GM18508 (cell line): ENCODE results near the gene ACTL10.
"Not testable (repeated sequence)": the region's sequence is repeated elsewhere in the genome, so short reads cannot be mapped to it uniquely, and the experiment has no call there.

Experiments used
- ATAC-seq: cut with Tn5 transposase; IDR thresholded peaks from one replicate; pipeline ENCODE4 v1.9.1; 2021; ENCODE audit warnings: moderate number of reproducible peaks; ENCODE audit not compliant: insufficient read depth, unreplicated experiment

The ACTL10 gene

DNA sequence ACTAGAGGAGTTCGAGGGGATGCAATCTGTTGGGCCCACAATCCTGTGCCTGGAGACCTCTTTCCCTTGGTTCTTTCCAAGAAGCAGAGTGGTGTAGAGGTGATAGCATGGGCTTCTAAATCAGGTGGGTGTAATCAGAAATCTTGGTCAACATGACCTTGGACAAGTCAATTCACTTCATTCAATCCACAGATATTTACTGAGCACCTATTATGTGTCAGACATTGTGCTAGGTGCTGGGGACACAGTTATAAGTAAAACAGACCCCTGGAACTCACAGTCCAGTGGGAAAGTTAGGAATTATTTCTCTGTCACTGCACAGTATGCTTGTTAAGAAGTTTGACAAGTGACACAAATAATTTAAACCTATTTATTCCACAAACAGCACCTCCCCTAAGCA, 22.8 kb downstream of the ACTL10 start:
- no peak for ATAC-seq

DNA sequence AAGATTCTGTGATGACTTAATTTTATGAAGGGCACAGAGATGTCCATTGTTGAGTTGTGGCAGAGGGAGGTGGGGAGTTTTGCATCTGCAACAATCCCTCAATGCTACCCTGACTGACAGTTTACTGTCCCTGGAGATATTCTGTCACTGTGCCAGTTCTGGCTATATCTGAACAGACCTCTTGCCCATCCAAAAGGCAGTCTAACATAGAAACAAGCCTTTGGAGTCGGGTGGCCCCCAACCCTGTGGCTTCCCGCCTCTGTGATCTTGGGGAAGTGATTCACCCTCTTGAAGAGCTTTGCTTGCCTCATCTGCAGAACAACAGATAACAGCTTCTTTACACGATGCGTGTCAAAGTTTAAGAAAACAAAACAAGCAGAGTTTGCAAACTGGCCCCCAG, 23.2 kb downstream of the ACTL10 start:
- no peak for ATAC-seq

DNA sequence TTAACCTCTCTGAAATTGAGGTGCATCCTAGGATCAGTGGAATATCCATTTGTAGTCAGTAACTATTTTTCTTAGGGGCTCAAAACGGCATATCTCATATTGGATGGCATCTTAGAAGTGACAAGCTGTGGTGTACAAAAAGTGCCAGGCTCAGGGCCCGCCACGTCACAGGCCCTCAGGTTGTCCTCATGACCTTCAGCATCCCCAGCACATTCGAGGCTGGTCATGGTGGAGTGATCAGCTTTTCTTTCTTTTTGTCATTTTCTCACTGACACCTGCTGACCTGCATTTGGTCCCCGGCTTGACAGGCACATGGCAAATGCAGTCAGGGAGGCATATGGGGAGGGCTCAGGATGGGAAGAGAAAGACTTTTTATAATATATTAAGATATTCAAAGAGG, 26.5 kb downstream of the ACTL10 start:
- ATAC-seq = no peak

DNA sequence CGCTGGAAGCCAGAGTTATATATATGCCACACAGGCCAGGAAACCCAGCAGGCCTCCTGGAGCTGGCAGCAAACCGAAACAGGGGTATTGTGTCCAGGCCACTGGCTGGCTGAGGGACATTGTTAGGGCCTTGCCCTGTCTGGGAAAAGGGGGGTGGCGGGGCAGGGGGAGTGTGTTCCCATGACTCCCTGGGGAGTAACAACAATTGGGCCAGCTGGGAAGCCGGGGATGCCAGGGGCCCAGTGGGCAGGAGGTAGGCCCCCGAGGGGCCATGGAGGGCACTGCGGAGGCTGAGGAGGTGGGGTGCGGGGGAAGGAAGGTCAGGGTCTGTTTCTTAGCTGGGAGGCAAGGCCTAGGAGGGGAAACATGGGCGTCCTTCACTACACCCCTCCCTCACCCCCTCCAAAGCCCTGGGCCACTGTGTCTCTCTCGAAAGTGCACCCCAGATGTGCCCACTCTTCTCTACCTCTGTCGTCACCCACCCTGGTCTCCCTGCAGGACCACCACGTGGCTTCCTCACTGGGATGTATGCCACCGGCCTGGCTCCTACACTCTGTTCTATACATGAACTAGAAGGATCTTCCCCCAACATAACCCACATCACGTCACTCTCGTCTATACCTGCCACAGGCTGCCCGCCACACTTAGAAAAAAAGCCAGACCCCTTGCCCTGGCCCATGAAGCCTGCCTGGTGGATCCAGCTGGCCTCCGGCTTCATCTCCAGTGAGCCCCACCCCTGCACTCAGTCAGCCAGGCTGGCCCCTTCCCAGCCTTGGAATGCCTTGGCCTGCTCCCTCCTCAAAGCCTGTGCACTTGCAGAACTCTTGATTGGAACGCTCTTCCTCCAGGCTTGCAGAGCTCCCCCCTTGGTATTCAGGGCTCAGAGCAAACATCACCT, 27.2 kb downstream of the ACTL10 start:
- ATAC-seq = no peak

DNA sequence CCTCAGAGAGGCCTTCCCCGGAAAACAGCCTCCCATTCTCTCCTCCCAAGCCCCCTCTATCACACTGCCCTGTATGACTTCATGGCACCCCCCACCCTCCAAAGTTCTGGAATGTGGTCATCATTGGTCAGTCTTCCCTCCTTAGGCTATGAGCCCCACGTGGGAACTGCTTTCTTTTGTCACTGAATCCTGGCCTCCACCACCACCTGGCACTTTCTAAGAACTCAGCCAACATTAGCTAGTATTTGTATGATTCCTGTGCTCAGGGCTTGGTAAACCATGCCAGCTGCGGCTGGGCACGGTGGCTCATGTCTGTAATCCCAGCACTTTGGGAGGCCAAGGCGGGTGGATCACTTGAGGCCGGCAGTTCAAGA, 27.9 kb downstream of the ACTL10 start:
- no peak for ATAC-seq

DNA sequence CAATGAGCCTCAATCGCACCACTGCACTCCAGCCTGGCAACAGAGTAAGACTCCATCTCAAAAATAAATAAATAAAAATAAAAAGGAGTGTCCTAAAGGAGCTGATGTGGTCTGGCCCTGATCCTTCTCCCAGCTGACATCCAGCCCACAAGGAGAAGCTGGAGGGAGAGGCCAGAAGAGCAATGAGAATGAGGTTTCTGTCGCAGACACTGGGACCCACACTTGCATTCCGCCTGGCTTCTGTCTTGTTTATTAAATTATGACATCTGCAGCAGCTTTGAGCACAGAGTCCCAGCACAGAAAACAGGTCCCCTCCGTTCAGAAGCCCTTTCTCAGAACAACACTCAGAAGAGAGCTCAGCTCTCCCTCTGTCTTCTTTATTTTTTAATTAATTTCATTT, 29.7 kb downstream of the ACTL10 start:
- no peak for ATAC-seq

DNA sequence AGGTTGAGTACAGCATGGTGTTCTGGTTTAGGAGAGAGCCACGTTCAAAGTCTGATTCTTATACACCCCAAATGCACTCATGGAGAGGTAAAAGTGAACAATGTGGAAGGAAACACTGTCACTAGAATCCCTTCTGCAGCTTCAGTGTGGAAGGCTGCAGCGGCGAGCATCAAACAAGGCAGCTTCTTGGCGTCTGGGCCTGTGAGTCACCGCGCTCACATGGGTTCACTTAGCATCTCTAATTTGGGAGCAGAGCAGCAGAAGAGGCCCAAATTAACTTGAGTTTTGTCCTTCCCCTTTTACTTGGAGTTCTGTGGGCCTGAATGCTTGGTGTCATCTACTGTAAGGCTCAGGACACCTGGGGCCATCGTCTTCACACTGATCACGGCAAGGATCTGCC, 30.4 kb downstream of the ACTL10 start:
- ATAC-seq = no peak

DNA sequence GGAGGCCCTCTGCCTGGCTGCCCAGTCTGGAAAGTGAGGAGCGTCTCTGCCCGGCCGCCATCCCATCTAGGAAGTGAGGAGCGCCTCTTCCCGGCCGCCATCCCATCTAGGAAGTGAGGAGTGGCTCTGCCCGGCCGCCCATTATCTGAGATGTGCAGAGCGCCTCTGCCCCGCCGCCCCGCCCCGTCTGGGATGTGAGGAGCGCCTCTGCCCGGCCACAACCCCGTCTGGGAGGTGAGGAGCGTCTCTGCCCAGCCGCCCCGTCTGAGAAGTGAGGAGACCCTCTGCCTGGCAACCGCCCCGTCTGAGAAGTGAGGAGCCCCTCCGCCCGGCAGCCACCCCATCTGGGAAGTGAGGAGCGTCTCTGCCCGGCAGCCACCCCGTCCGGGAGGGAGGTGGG, 32.2 kb downstream of the ACTL10 start:
- not testable (repeated sequence) for ATAC-seq

DNA sequence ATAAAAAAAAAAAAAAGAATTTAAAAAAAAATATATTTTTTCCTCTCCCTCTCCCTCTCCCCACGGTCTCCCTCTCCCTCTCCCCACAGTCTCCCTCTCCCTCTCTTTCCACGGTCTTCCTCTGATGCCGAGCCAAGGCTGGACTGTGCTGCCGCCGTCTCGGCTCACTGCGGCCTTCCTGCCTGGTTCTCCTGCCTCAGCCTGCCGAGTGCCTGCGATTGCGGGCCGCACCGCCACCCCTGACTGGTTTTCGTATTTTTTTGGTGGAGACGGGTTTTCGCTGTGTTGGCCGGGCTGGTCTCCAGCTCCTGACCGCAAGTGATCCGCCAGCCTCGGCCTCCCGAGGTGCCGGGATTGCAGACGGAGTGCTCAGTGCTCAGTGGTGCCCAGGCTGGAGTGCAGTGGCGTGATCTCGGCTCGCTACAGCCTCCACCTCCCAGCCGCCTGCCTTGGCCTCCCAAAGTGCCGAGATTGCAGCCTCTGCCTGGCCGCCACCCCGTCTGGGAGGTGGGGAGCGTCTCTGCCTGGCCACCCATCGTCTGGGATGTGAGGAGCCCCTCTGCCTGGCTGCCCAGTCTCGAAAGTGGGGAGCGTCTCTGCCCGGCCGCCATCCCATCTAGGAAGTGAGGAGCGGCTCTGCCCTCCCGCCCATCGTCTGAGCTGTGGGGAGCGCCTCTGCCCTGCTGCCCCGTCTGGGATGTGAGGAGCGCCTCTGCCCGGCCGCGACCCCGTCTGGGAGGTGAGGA, 34.1 kb downstream of the ACTL10 start:
- ATAC-seq = not testable (repeated sequence)

DNA sequence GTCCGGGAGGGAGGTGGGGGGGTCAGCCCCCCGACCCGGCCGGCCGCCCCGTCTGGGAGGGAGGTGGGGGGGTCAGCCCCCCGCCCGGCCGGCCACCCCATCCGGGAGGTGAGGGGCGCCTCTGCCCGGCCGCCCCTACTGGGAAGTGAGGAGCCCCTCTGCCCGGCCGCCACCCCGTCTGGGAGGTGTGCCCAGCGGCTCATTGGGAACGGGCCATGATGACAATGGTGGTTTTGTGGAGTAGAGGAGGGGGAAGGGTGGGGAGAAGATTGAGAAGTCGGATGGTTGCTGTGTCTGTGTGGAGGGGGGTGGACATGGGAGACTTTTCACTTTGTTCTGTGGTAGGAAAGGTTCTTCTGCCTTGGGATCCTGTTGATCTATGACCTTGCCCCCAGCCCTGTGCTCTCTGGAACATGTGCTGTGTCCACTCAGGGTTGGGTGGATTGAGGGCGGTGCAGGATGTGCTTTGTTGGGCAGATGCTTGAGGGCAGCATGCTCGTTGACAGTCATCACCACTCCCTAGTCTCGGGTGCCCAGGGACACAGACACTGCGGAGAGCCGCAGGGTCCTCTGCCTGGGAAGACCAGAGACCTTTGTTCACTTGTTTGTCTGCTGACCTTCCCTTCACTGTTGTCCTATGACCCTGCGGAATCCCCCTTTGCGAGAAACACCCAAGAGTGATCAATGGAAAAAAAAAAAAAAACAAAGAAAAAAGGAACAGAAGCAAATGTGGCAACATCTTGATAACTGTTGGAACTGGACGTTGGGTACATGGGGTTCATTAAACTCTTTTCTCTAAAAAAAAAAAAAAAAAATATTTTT, 35.1 kb downstream of the ACTL10 start:
- no peak for ATAC-seq

DNA sequence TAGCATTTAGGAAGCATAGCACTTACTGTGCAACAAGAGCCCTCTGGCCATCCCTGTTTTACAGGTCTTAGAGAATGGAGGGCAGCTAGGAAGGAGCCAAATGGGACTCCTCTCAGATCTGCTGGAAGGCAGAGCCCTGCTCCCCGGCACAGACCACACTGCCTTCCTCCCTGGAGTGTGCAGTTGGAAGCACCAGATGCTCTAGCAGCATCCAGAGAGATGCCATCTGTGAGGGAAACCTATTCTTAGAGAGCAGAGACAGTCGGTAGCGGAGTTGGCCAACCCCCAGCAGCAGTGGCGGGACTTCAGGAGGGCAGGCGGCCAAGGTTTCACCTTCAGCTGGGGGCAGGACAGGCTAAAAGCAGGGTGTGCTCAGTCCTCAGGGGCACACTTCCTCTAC, 36.1 kb downstream of the ACTL10 start:
- no peak for ATAC-seq

DNA sequence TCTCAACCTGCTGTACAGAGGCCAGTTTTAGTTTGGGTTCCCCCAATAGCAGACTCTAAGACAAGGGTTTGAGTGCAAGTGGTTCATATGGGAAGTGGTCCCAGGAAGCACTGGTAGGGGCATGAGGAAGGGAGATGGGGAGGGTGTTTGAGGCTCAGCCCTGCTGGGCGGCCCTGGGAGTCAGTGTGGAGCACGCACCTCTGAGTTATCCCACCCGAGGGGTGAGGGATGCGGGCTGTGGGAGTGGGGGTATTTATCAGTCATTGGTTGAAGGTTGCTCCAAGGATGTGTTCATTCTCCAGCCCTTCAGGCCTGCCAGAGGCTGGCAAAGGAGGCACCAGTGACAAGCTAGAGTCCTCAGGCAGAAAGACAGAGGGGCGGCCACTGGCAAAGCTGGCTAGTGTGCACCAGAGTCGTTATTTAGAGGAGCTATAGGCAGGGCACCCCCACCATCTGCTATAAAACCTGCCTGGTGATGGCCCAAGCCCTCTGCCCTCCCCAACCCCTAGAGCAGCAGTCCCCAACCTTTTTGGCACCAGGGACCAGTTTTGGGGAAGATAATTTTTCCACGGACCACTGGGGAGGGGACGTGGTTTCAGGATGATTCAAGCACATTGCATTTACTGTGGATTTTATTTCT, 36.9 kb downstream of the ACTL10 start:
- ATAC-seq = no peak

DNA sequence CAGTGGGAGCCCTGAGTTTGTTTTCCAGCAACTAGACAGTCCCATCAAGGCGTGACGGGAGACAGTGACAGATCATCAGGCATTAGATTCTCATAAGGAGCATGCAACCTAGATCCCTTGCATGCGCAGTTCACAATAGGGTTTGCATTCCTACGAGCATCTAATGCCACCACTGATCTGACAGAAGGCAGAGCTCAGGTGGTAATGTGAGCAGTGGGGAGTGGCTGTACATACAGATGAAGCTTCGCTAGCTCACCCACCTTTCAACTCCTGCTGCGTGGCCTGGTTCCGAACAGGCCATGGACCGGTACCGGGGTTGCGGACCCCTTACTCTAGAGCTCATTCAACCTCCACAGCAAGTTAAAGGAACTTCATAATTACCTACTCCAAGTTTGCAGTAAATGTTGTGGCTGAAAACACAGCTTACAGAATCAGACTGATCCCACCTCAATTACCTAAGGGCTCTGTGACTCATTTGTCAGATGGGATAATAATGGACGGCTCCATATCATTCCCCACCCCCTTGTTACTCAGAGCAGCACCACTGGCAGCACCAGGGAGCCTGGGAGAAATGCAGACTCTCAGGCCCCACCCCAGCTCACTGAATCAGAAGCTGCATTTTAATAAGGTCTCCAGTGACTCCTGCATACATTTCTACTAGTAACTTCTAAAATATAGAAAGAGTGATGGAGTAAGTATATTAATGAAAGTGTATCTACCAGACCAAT, 37.6 kb downstream of the ACTL10 start:
- ATAC-seq = no peak

DNA sequence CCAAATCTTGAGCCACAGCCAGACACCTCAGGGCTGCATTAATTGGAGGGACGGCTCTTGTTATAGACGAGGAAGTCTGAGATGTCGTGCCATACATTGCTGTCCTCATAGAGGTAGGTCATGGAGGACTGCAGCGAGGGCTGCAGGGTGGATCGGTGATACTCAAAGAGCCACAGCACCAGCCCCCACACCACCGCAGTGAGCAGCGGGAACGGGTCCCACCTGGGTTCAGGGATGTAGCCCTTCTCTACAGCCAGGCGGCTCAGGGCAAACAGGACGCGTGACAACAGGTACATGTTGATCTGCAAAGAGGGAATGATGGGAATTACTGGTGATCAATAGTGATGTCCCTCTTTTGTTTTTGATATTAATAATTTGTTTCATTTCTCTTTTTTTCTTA, 40.9 kb downstream of the ACTL10 start:
- ATAC-seq = no peak

DNA sequence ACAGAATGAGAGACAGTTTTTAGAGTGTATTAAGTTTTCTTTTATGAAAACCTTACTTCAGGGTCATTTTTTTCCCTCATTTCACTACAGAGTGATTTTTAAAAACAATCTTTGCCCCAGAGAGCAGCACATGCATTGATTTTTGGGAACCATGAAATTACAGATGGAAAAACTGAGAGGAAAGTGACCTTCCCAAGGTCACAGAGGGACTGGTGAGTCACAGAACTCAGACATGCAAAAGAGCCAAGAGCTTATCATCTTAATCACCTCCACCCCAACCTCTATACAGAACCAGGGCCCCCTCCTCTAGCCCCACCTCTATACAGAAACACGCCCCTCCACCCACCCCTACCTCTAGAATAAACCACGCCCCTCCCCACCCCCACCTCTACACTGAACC, 42.7 kb downstream of the ACTL10 start:
- no peak for ATAC-seq

DNA sequence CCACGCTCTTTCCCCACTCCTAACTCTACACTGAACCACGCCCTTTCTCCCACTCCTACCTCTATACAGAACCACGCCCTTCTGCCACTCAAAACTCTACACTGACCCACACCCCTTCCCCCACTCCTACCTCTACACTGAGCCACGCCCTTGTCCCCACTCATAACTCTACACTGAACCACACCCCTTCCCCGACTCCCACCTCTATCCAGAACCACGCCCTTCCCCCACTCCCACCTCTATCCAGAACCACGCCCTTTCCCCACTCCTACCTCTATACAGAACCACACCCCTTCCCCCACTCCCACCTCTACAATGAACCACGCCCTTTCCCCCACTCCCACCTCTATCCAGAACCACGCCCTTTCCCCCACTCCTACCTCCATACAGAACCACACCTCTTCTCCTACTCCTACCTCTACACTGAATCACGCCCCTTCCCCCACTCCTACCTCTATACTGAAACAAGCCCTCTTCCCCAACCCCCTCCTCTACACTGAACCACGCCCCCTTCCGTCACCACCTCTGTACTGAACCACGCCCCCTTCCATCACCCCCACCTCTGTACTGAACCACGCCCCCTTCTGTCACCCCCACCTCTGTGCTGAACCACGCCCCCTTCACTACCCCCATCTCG, 43.3 kb downstream of the ACTL10 start:
- ATAC-seq = no peak

DNA sequence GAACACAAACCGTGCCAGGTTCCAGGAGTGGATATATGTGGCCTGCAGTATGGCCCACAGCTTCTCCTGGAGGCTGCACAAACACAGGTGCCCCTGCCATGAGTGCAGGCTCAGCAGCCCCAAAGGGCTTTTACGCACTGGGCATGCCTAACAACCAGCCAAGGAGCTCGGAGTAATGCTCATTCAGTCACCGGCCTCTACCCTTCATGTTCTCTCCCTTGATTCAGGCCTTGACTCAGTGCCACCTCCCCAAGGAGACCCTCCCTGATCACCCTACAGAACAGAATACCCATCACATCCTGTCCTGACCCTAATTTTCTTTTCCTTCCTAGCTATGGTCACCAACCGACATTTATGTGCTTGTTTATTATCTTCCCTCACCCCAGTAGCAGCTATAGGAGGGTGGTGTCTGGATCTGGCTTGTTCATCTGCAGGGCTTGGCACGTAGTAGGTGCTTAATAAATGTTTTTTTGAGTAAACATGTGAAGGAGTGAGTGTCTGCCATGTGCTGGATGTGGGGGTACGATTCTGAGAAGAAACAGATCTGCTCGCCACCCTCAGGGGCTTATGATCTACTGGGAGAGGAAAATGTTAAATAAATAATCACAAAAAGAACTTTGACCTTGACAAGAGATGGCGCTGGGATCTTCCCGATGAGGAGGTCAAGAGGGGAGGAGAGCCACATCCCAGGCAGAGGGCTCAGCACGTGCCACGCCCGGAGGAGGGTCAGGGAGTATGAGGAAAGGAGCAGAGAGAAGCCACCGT, 44.1 kb downstream of the ACTL10 start:
- ATAC-seq = no peak

DNA sequence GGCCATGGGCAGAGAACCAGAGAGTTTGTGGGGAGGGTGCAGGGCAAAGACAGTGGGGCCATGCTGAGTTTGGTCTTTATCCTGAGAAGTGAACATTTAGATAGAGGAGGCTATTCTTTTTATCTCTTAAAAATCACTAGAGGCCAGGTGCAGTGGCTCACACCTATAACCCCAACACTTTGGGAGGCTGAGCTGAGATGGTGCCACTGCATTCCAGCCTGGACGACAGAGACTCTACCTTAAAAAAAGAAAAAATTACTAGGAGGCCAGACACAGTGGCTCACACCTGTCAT, 44.6 kb downstream of the ACTL10 start:
- no peak for ATAC-seq

DNA sequence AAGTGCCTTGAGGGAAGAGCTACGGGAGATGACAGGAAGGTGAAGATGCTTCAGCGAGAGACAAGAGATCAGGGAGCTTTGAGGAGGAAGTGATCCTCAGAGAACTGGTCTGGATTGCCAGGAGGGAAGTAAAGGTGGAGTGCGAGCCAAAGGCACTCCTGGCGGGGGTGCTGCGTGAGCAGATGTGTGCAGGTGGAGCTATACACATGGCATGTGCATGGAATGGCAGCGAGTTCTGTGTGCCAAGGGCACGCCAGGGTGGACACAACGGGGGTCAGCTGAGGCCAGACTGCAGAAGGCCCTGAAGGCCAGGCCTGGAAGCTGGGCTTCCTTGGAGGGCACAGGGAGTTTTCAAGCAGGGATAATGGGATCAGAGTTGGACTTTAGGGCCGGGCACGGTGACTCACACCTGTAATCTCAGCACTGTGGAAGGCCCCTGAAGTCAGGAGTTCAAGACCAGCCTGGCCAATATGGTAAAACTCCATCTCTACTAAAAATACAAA, 47.2 kb downstream of the ACTL10 start:
- ATAC-seq = no peak
